Adrenal gland (tissue), 12 donors: ENCODE data around the gene RAP1GAP2. TPM values are rescaled to one million over a fixed set of nuclear protein-coding genes. Genes with fewer than 3 reads are reported as not detected.
"Not testable (repeated sequence)": the region's sequence is repeated elsewhere in the genome, so short reads cannot be mapped to it uniquely, and the experiment has no call there.

Source experiments
- DNase-seq, 7 donors: peaks; one replicate each; pipeline ENCODE4 v3.0.0-alpha.2; 2019 to 2020
- H3K27ac ChIP-seq, 5 donors: fragments of 200-600 bp; sonication (generic) in 4 of 5; 1 replicate in 3 of 5; 2 replicates in 2 of 5; pipeline versions ENCODE4 v1.5.1 to v1.8.0; 2016 to 2020; ENCODE audit warnings: mild to moderate bottlenecking in 1 of 5
- H3K27me3 ChIP-seq: fragments of 200-600 bp; 2 replicates; pipeline ENCODE4 v1.8.0; 2021
- H3K36me3 ChIP-seq, 2 donors: fragments of 200-600 bp; replicated peaks in 1 of 2; 1 replicate in 1 of 2; 2 replicates in 1 of 2; pipeline versions ENCODE4 v1.5.1 to v1.8.0; 2018 to 2022
- H3K4me1 ChIP-seq, 2 donors: fragments of 200-600 bp; replicated peaks in 1 of 2; 1 replicate in 1 of 2; 2 replicates in 1 of 2; pipeline versions ENCODE4 v1.5.1 to v1.8.0; 2018 to 2021
- H3K4me3 ChIP-seq, 4 donors: fragments of 200-600 bp; sonication (generic) in 3 of 4; one replicate each; pipeline ENCODE4 v1.5.1; 2016 to 2018
- H3K9me3 ChIP-seq, 3 donors: fragments of 200-600 bp; sonication (generic) in 1 of 3; replicated peaks in 1 of 3; 1 replicate in 2 of 3; 2 replicates in 1 of 3; pipeline versions ENCODE4 v1.5.1 to v1.8.0; 2016 to 2021
- CTCF ChIP-seq, 6 experiments: fragments of 450-650 bp in 4 of 6; fragments of 200-600 bp in 2 of 6; sonication (generic) in 1 of 6; IDR thresholded peaks; 1 replicate in 5 of 6; 2 replicates in 1 of 6; pipeline versions ENCODE4 v1.5.1 to v1.8.0; 2016 to 2021; ENCODE audit warnings: antibody characterized with exemption in 6 of 6, mild to moderate bottlenecking in 2 of 6, moderate library complexity in 1 of 6
- POLR2A ChIP-seq, 2 donors: fragments of 450-650 bp; IDR thresholded peaks; one replicate each; pipeline ENCODE4 v1.6.1; 2017; ENCODE audit warnings: antibody characterized with exemption in 2 of 2, mild to moderate bottlenecking in 2 of 2, moderate library complexity in 1 of 2
- WGBS, 4 donors: extraction: QIAGEN DNeasy Blood & Tissue Kit in 2 of 4; methylation state at CpG; one replicate each; pipeline versions ENCODE4 v1.1.5 to v1.1.7; 2013 to 2017; 5-methylcytosine and 5-hydroxymethylcytosine counted together
- intact Hi-C, 2 donors: fragments of 100-400 bp; cut with DNase I; formaldehyde crosslinking; loops; one replicate each; pipeline versions ENCODE4 v1.14.1 to v1.15.0; 2022 to 2023
- polyA plus RNA-seq, 3 donors: library from polyadenylated mRNA; stranded (reverse); fragments of 200-250 nt in 2 of 3; fragments of 350-450 nt in 1 of 3; fragmentation: Illumina TruSeq in 1 of 3; extraction: RNeasy Lipid Tissue Mini Kit (QIAGEN cat#74804) in 1 of 3; gene quantifications; one replicate each; pipeline ENCODE4 v1.2.3, GENCODE V29; 2013 to 2014
- total RNA-seq, 9 donors: library from RNA; depleted of rRNA in 4 of 9; stranded (reverse); fragments of >200 nt in 4 of 9; fragments of 120-200 nt in 1 of 9; fragmentation: NEBNext Ultra II Directional in 1 of 9; extraction: Animal tissue kit (Norgen Biotek cat#: 25700) in 1 of 9; gene quantifications; one replicate each; pipeline versions ENCODE4 v1.1.0 to v1.2.4, GENCODE V29; 2013 to 2023
- donor health status: healthy with polysubstance abuse.
- donor health status: Bipolar disorder and iron deficiency.
- donor health status: DM: yes; HTN: yes; CAD: no.
- donor health status: DM: no; HTN: no; CAD: no.
- donor health status: DM: no; HTN: no; CAD: no.
- donor health status: DM: yes; HTN: yes; CAD: no.

Gene RAP1GAP2
- total and polyA plus RNA-seq, 12 donors: 4.2 to 20.4 (median 6.9) TPM

- TF ChIP-seq POLR2A (IDR thresholded peaks at IDR 0.05) (no peak), CTCF (IDR thresholded peaks at IDR 0.05) (no peak)
- no peak overlapping the region for H3K27ac ChIP-seq
- H3K36me3 ChIP-seq: peaks cover 0 to 4% of the 10 kb centered on the region in 2 donors
- H3K9me3 ChIP-seq: no peaks in the 10 kb centered on the region
- intact Hi-C loops: no loop called here
- no peak overlapping the region for H3K4me3 ChIP-seq
- H3K27me3 ChIP-seq: no peaks in the 10 kb centered on the region
- no peaks in the 10 kb centered on the region for H3K4me1 ChIP-seq
- no peak for DNase-seq
- WGBS, 4 donors: 89 to 99% (median 91%) methylated on average over 3 of the region's 3 CpGs
Observed at GRCh38 chr17:2989855-2990254, 193.6 kb downstream of the RAP1GAP2 start.

- intact Hi-C loops: no loop called here
- WGBS, 4 donors: 83 to 91% (median 86%) methylated on average over 9 of the region's 9 CpGs
Observed at GRCh38 chr17:2990396-2990795, 194.2 kb downstream of the RAP1GAP2 start.

GRCh38 chr17:2991396-2992180, 195.3 kb downstream of the RAP1GAP2 start:
- peak in 3 of 7 donors; percentile 2 to 42 (median 13) for DNase-seq
- H3K9me3 ChIP-seq, intact Hi-C loops, H3K27me3 ChIP-seq, H3K36me3 ChIP-seq, H3K27ac ChIP-seq, H3K4me1 ChIP-seq, H3K4me3 ChIP-seq: not testable (repeated sequence)
- 90 to 96% (median 93%) methylated on average over 20 to 21 of the region's 21 CpGs for WGBS, 4 donors

More at GRCh38 chr17:2990396-2990795, 194.2 kb downstream of the RAP1GAP2 start:
- H3K27me3 ChIP-seq: no peaks in the 10 kb centered on the region
- DNase-seq: peak in 4 of 7 donors; percentile 14 to 57 (median 34)
- H3K9me3 ChIP-seq: no peaks in the 10 kb centered on the region
- peaks cover 0 to 4% of the 10 kb centered on the region in 2 donors for H3K36me3 ChIP-seq
- no peak for TF ChIP-seq POLR2A (IDR thresholded peaks at IDR 0.05)
- no peak for TF ChIP-seq CTCF (IDR thresholded peaks at IDR 0.05)
- H3K4me1 ChIP-seq: no peaks in the 10 kb centered on the region
- H3K4me3 ChIP-seq: no peak overlapping the region
- H3K27ac ChIP-seq: no peak overlapping the region

- H3K9me3 ChIP-seq: no peaks in the 10 kb centered on the region
- DNase-seq: peak in 1 of 7 donors; percentile 43
- H3K27me3 ChIP-seq: no peaks in the 10 kb centered on the region
- H3K4me3 ChIP-seq: no peak overlapping the region
- H3K4me1 ChIP-seq: no peaks in the 10 kb centered on the region
- H3K27ac ChIP-seq: no peak overlapping the region
- WGBS, 4 donors: 94 to 99% (median 98%) methylated on average over 6 of the region's 6 CpGs; no CpG with 5 or more reads in 1 of the 4 donors
- no peak for TF ChIP-seq CTCF (IDR thresholded peaks at IDR 0.05)
- no peak for TF ChIP-seq POLR2A (IDR thresholded peaks at IDR 0.05)
- intact Hi-C loops: no loop called here
- H3K36me3 ChIP-seq: peaks cover 0 to 4% of the 10 kb centered on the region in 2 donors
Observed at GRCh38 chr17:2994441-2994840, 198.2 kb downstream of the RAP1GAP2 start.

- intact Hi-C loops: no loop called here
- Histone ChIP-seq H3K4me3 (no peak overlapping the region), H3K9me3 (no peaks in the 10 kb centered on the region), H3K27ac (no peak overlapping the region), H3K36me3 (peaks cover 0 to 4% of the 10 kb centered on the region in 2 donors), H3K4me1 (no peaks in the 10 kb centered on the region), H3K27me3 (no peaks in the 10 kb centered on the region)
- DNase-seq: peak in 2 of 7 donors; percentile 10 to 34
- 76 to 85% (median 83%) methylated on average over 8 to 22 of the region's 22 CpGs for WGBS, 4 donors
- TF ChIP-seq POLR2A (IDR thresholded peaks at IDR 0.05): no peak
- TF ChIP-seq CTCF (IDR thresholded peaks at IDR 0.05): no peak
Observed at GRCh38 chr17:2995377-2995776, 199.1 kb downstream of the RAP1GAP2 start.
